HepG2 (cell line): ENCODE results near the gene LEFTY2. TPM values are rescaled to one million over a fixed set of nuclear protein-coding genes. Genes with fewer than 3 reads are reported as not detected.

ENCODE experiments used
- ATAC-seq: fragments of 200-7000 bp; cut with Tn5 transposase; 3 replicates; pipeline ENCODE4 v1.9.1; 2020; ENCODE audit warnings: mild to moderate bottlenecking, moderate library complexity
- BruUV-seq: library from RNA; stranded (reverse); fragments of 400-500 nt; replicated peaks from 2 replicates; lab custom pipeline; 2021; lab: Mats Ljungman, UMichigan
- CTCF ChIA-PET: fragments of 300-600 bp; formaldehyde crosslinking; extraction: SDS; loops from one replicate; lab custom pipeline; 2021; ENCODE audit warnings: low total read pairs, inconsistent platforms, low intra/inter-chr PET ratio; lab: Yijun Ruan, JAX
- POLR2A ChIA-PET: fragments of 350-600 bp; sonication (Branson Sonifier 250); formaldehyde crosslinking; loops from one replicate; lab custom pipeline; 2020; ENCODE audit warnings: antibody characterized with exemption, inconsistent platforms; lab: Yijun Ruan, JAX
- DNase-seq: peaks from one replicate; pipeline ENCODE4 v3.0.0-alpha.2; 2015; ENCODE audit warnings: low spot score
- FAIRE-seq: peaks from 3 replicates; lab custom pipeline; 2011; peaks lifted over from hg19 to GRCh38; lab: Jason Lieb, UNC
- H2AFZ ChIP-seq: one replicate; pipeline ENCODE4 v1.6.1; 2011; ENCODE audit warnings: low read length, inconsistent platforms
- H3K27ac ChIP-seq: fragments of 300-600 bp; 3 replicates; pipeline ENCODE4 v1.8.0; 2011; ENCODE audit warnings: mixed run types, mild to moderate bottlenecking, mixed read lengths, low read length, inconsistent platforms; ENCODE audit not compliant: insufficient read depth; ENCODE audit errors: extremely low read length
- H3K27me3 ChIP-seq, 2 experiments: fragments of 200-600 bp in 1 of 2; 2 replicates in 1 of 2; 3 replicates in 1 of 2; pipeline versions ENCODE4 v1.6.0 to v1.8.0; 2011; ENCODE audit warnings: low read length in 2 of 2, mild to moderate bottlenecking in 2 of 2, moderate library complexity in 2 of 2, inconsistent platforms in 1 of 2; ENCODE audit not compliant: insufficient read depth in 2 of 2, control insufficient read depth in 1 of 2
- H3K36me3 ChIP-seq, 2 experiments: fragments of 200-600 bp in 1 of 2; replicated peaks in 1 of 2; 2 replicates in 1 of 2; 3 replicates in 1 of 2; pipeline versions ENCODE4 v1.5.1 to v1.8.0; 2011; ENCODE audit warnings: low read length in 2 of 2, inconsistent platforms in 1 of 2; ENCODE audit not compliant: insufficient read depth in 2 of 2, control insufficient read depth in 1 of 2
- H3K4me1 ChIP-seq: 2 replicates; pipeline ENCODE4 v1.5.1; 2012; ENCODE audit warnings: low read length, inconsistent platforms; ENCODE audit not compliant: insufficient read depth
- H3K4me2 ChIP-seq: 2 replicates; pipeline ENCODE4 v1.6.0; 2011; ENCODE audit warnings: low read depth, low read length, inconsistent platforms
- H3K4me3 ChIP-seq, 3 experiments: fragments of 200-600 bp in 1 of 3; sonication (generic), shearing (Covaris generic) in 1 of 3; replicated peaks in 1 of 3; 2 replicates each; pipeline ENCODE4 v1.5.1; 2011 to 2016; ENCODE audit warnings: low read length in 3 of 3, inconsistent platforms in 2 of 3, low read depth in 2 of 3, mild to moderate bottlenecking in 2 of 3, control low read depth in 1 of 3, mixed read lengths in 1 of 3; ENCODE audit not compliant: insufficient read depth in 1 of 3
- H3K79me2 ChIP-seq: one replicate; pipeline ENCODE4 v1.6.1; 2011; ENCODE audit warnings: low read length, inconsistent platforms; ENCODE audit not compliant: insufficient read depth
- H3K9ac ChIP-seq: 2 replicates; pipeline ENCODE4 v1.6.0; 2011; ENCODE audit warnings: mild to moderate bottlenecking, low read depth, low read length, inconsistent platforms; ENCODE audit not compliant: insufficient read depth
- H3K9me3 ChIP-seq: 2 replicates; pipeline ENCODE4 v1.5.1; 2012; ENCODE audit warnings: mild to moderate bottlenecking, low read length
- H4K20me1 ChIP-seq: 2 replicates; pipeline ENCODE4 v1.6.0; 2011; ENCODE audit warnings: inconsistent platforms, mild to moderate bottlenecking, low read length, moderate library complexity; ENCODE audit not compliant: insufficient read depth
- ATF7 ChIP-seq, 2 experiments: fragments of 450-650 bp in 1 of 2; sonication (generic) in 1 of 2; formaldehyde crosslinking in 1 of 2; IDR thresholded peaks; 2 replicates each; pipeline versions ENCODE4 v1.4.0 to v1.6.1; 2016 to 2020; ENCODE audit warnings: antibody characterized with exemption in 1 of 2, mild to moderate bottlenecking in 1 of 2, missing genetic modification reagents in 1 of 2
- CBX2 ChIP-seq, 2 experiments: fragments of 200-600 bp in 1 of 2; sonication (generic); formaldehyde crosslinking in 1 of 2; IDR thresholded peaks; 2 replicates each; pipeline versions ENCODE4 v1.7.0 to v1.8.1; 2018 to 2022; ENCODE audit warnings: low read depth in 2 of 2, low read length in 1 of 2, mild to moderate bottlenecking in 1 of 2, missing genetic modification reagents in 1 of 2
- FOXK1 ChIP-seq: sonication (generic); formaldehyde crosslinking; IDR thresholded peaks from 2 replicates; pipeline ENCODE4 v1.4.0; 2020; ENCODE audit warnings: low read depth, missing genetic modification reagents, borderline replicate concordance
- TBX2 ChIP-seq: sonication (generic); formaldehyde crosslinking; IDR thresholded peaks from 2 replicates; pipeline ENCODE4 v1.5.0; 2020; ENCODE audit warnings: missing genetic modification reagents, mild to moderate bottlenecking, borderline replicate concordance
- ZNF264 ChIP-seq: sonication (generic); formaldehyde crosslinking; IDR thresholded peaks from 2 replicates; pipeline ENCODE4 v1.4.0; 2020; ENCODE audit warnings: missing genetic modification reagents
- ZNF646 ChIP-seq: sonication (generic); formaldehyde crosslinking; IDR thresholded peaks from 2 replicates; pipeline ENCODE4 v1.9.0; 2021; ENCODE audit warnings: mild to moderate bottlenecking, missing genetic modification reagents
- ZNF879 ChIP-seq: sonication (generic); formaldehyde crosslinking; IDR thresholded peaks from 2 replicates; pipeline ENCODE4 v1.8.1; 2023; ENCODE audit warnings: missing genetic modification reagents
- whole genome bisulfite sequencing: methylation state at CpG from one replicate; pipeline ENCODE4 v1.1.6; 2017; ENCODE audit warnings: low lambda C conversion rate; 5-methylcytosine and 5-hydroxymethylcytosine counted together
- in situ Hi-C: cut with HindIII; loops from 2 replicates; pipeline ENCODE4 v1.10.0; 2017; ENCODE audit warnings: low pct_unique_long_range_greater_than_20kb; ENCODE audit not compliant: extremely low pct_ligation_motif_present
- intact Hi-C: fragments of 100-400 bp; cut with micrococcal nuclease; formaldehyde crosslinking; loops from one replicate; pipeline ENCODE4 v1.10.0; 2022; ENCODE audit not compliant: unreplicated experiment
- polyA plus RNA-seq, 8 experiments: library from polyadenylated mRNA; depleted of rRNA in 3 of 8; stranded (reverse) in 7 of 8; unstranded in 1 of 8; fragments of >200 nt; fragmentation: Illumina TruSeq in 4 of 8; extraction: Trizol in 4 of 8; gene quantifications; 2 replicates each; pipeline versions ENCODE4 v1.2.1 to v1.2.3, GENCODE V29; 2011 to 2016; ENCODE audit warnings: low read depth in 4 of 8, missing spikeins in 1 of 8, mixed read lengths in 1 of 8; ENCODE audit not compliant: insufficient read depth in 1 of 8
- total RNA-seq, 5 experiments: library from RNA; depleted of rRNA; stranded (reverse); fragments of >200 nt; fragmentation: Illumina TruSeq; extraction: Trizol; gene quantifications; 2 replicates each; pipeline ENCODE4 v1.2.3, GENCODE V29; 2016; ENCODE audit warnings: low read depth in 1 of 5
- TF ChIP-seq, protein P1 (sequence below), 2 experiments: sonication (generic) in 1 of 2; formaldehyde crosslinking in 1 of 2; IDR thresholded peaks; 2 replicates each; pipeline versions ENCODE4 v1.5.1 to v1.6.1; 2011 to 2020; ENCODE audit warnings: borderline replicate concordance in 1 of 2, low read depth in 1 of 2, low read length in 1 of 2, mild to moderate bottlenecking in 1 of 2, missing genetic modification reagents in 1 of 2, moderate library complexity in 1 of 2
- TF ChIP-seq, protein P2 (sequence below): sonication (generic); formaldehyde crosslinking; IDR thresholded peaks from 2 replicates; pipeline ENCODE4 v1.4.0; 2020; ENCODE audit warnings: mild to moderate bottlenecking, missing genetic modification reagents, borderline replicate concordance

The LEFTY2 gene
- total and polyA plus RNA-seq, 2 of the 13 experiments (the other 11 are each of a cell fraction or from before 2014, with no cell fraction given), result 0.13 to 0.33 TPM

DNA sequence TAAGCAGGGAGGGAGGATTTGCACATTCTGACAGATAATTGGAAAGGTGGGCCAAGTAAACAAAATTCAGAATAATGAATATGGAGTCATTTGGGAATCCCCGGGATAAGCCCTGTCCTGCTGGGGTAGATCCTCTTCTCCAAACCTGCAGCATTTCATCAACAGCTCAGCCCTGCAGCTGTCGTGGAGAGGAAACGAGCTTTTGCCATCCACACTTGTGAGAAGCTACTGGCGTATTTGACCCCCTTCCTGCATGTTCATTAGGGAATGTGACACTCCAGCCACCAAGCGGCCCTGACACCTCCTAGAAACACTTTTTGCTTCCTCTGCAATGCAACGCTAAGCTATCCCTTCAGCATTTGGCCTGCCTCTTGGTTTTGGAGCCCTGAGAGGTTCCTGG lies 8.0 kb upstream of the LEFTY2 start:
- Histone ChIP-seq H2AFZ (no peak overlapping the region), H3K36me3 (no peaks in the 10 kb centered on the region), H3K4me3 (no peak overlapping the region), H3K4me1 (peaks cover 37% of the 10 kb centered on the region), H3K9ac (no peak overlapping the region), H3K79me2 (no peaks in the 10 kb centered on the region), H3K27ac (no peak overlapping the region), H3K27me3 (peaks cover 7 to 24% of the 10 kb centered on the region in 2 experiments; a peak in 4 of 5 replicates), H4K20me1 (no peaks in the 10 kb centered on the region), H3K4me2 (no peak overlapping the region), H3K9me3 (no peaks in the 10 kb centered on the region)
- 25% methylated on average over 6 of the region's 6 CpGs for WGBS
- ATAC-seq, result no peak
- no peak for DNase-seq
- intact Hi-C loops, result no loop called here
- no peak for FAIRE-seq
- POLR2A ChIA-PET, result no interaction called here
- BruUV-seq, result no TSS peak
- in situ Hi-C loops, result no loop called here
- CTCF ChIA-PET, result no interaction called here
- no peak for TF ChIP-seq ATF7 (IDR thresholded peaks at IDR 0.05)
- TF ChIP-seq ATF7 (CRISPR knock-in tag; IDR thresholded peaks at IDR 0.05), result no peak
- no peak for TF ChIP-seq ZNF646
- TF ChIP-seq ZNF879 (CRISPR knock-in tag), result no peak
- TF ChIP-seq, protein P1, sequence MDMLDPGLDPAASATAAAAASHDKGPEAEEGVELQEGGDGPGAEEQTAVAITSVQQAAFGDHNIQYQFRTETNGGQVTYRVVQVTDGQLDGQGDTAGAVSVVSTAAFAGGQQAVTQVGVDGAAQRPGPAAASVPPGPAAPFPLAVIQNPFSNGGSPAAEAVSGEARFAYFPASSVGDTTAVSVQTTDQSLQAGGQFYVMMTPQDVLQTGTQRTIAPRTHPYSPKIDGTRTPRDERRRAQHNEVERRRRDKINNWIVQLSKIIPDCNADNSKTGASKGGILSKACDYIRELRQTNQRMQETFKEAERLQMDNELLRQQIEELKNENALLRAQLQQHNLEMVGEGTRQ (IDR thresholded peaks at IDR 0.05; ENCODE audit: low read depth, low read length), result no peak
- TF ChIP-seq, protein P1 (CRISPR knock-in tag; IDR thresholded peaks at IDR 0.05; ENCODE audit: borderline replicate concordance), result no peak
- no peak for TF ChIP-seq ZNF264 (CRISPR knock-in tag)
- TF ChIP-seq FOXK1 (CRISPR knock-in tag), result no peak
- TF ChIP-seq TBX2 (CRISPR knock-in tag), result no peak
- TF ChIP-seq CBX2 (IDR thresholded peaks at IDR 0.05; ENCODE audit: low read depth, low read length), result no peak
- no peak for TF ChIP-seq CBX2 (CRISPR knock-in tag; IDR thresholded peaks at IDR 0.05; ENCODE audit: low read depth)
- TF ChIP-seq, protein P2, sequence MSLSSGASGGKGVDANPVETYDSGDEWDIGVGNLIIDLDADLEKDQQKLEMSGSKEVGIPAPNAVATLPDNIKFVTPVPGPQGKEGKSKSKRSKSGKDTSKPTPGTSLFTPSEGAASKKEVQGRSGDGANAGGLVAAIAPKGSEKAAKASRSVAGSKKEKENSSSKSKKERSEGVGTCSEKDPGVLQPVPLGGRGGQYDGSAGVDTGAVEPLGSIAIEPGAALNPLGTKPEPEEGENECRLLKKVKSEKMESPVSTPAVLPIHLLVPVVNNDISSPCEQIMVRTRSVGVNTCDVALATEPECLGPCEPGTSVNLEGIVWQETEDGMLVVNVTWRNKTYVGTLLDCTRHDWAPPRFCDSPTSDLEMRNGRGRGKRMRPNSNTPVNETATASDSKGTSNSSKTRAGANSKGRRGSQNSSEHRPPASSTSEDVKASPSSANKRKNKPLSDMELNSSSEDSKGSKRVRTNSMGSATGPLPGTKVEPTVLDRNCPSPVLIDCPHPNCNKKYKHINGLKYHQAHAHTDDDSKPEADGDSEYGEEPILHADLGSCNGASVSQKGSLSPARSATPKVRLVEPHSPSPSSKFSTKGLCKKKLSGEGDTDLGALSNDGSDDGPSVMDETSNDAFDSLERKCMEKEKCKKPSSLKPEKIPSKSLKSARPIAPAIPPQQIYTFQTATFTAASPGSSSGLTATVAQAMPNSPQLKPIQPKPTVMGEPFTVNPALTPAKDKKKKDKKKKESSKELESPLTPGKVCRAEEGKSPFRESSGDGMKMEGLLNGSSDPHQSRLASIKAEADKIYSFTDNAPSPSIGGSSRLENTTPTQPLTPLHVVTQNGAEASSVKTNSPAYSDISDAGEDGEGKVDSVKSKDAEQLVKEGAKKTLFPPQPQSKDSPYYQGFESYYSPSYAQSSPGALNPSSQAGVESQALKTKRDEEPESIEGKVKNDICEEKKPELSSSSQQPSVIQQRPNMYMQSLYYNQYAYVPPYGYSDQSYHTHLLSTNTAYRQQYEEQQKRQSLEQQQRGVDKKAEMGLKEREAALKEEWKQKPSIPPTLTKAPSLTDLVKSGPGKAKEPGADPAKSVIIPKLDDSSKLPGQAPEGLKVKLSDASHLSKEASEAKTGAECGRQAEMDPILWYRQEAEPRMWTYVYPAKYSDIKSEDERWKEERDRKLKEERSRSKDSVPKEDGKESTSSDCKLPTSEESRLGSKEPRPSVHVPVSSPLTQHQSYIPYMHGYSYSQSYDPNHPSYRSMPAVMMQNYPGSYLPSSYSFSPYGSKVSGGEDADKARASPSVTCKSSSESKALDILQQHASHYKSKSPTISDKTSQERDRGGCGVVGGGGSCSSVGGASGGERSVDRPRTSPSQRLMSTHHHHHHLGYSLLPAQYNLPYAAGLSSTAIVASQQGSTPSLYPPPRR, result no peak
